ENCODE measurements around the gene GPHB5. TPM values are rescaled to one million over a fixed set of nuclear protein-coding genes. Genes with fewer than 3 reads are reported as not detected.

The GPHB5 gene
- total RNA-seq, 2 donors from 2014 or later = not detected

- intact Hi-C loops (cut with DNase I) = loop anchor here in 1 of 2 donors (10.0 kb wide), 1 partner anchor 98 kb away; no protein-coding TSS in a partner anchor
- DNase-seq (ENCODE audit: low spot score) = no peak
These were observed 45.6 kb downstream of the GPHB5 start for GRCh38 chr14:63273129-63273528.

- no peak for DNase-seq (ENCODE audit: low spot score)
- intact Hi-C loops (cut with DNase I) = loop anchor here in 1 of 2 donors (10.0 kb wide), 1 partner anchor 95 kb away; no protein-coding TSS in a partner anchor
These were observed 49.0 kb downstream of the GPHB5 start for GRCh38 chr14:63269561-63270225.

- DNase-seq (ENCODE audit: low spot score) = no peak
These were observed 50.0 kb downstream of the GPHB5 start for GRCh38 chr14:63268771-63269170.

GRCh38 chr14:63267171-63267570 is 51.6 kb downstream of the GPHB5 start:
- intact Hi-C loops (cut with DNase I) = no loop called here
- DNase-seq (ENCODE audit: low spot score) = no peak

More at GRCh38 chr14:63268771-63269170, 50.0 kb downstream of the GPHB5 start:
- intact Hi-C loops (cut with DNase I) = no loop called here

GRCh38 chr14:63266106-63266505 is 52.6 kb downstream of the GPHB5 start:
- no peak for DNase-seq (ENCODE audit: low spot score)
- intact Hi-C loops (cut with DNase I) = no loop called here

Other genes with a start within 250 kb of the GPHB5 start
- gene RHOJ, start 114.5 kb downstream of the GPHB5 start, total RNA-seq = 10 to 100 TPM; 19.8 to 22.8 TPM
- gene PPP2R5E, start 224.4 kb upstream of the GPHB5 start, total RNA-seq = 10 to 100 TPM; 34.4 to 44.5 TPM